Frontal cortex (tissue), 4 donors: ENCODE results near the gene IFTAP. TPM values are rescaled to one million over a fixed set of nuclear protein-coding genes. Genes with fewer than 3 reads are reported as not detected.

Source experiments
- DNase-seq, 2 donors: peaks; one replicate each; pipeline ENCODE4 v3.0.0; 2012; ENCODE audit warnings: low spot score in 2 of 2
- FAIRE-seq: peaks from 2 replicates; lab custom pipeline; 2012; peaks lifted over from hg19 to GRCh38; lab: Jason Lieb, UNC
- total RNA-seq: library from RNA; depleted of rRNA; stranded (reverse); fragments of >200 nt; gene quantifications from one replicate; pipeline ENCODE4 v1.2.3, GENCODE V29; 2014
- donor health status: control.
- donor health status: control.
- donor health status: control.

Gene IFTAP
- total RNA-seq, 1 donor from 2014 or later: 51.4 TPM

DNA sequence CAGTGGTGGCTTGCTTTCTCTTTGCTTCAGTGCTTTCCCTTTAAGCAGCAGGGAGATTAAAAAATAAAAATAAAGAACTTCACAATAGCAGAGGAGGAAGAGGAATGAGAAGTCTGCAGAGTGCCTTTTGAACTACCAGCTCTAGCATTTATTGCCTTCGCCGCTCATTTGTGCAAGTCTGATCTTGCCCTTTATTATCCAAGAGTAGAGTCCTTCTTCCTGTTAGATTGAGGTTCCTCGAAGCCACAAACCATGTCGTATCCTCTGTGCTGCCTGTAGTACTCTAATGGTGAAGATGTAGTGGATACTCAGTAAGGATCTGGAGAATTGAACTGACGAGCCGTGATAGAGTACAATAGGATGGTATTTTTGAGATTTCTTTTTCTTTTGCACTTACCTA is 105.0 kb downstream of the IFTAP start:
- no peak for DNase-seq

GRCh38 chr11:36700246-36700645 is 105.9 kb downstream of the IFTAP start:
- DNase-seq (no peak), FAIRE-seq (no peak)

More for the DNA sequence above, 105.0 kb downstream of the IFTAP start:
- no peak for FAIRE-seq

DNA sequence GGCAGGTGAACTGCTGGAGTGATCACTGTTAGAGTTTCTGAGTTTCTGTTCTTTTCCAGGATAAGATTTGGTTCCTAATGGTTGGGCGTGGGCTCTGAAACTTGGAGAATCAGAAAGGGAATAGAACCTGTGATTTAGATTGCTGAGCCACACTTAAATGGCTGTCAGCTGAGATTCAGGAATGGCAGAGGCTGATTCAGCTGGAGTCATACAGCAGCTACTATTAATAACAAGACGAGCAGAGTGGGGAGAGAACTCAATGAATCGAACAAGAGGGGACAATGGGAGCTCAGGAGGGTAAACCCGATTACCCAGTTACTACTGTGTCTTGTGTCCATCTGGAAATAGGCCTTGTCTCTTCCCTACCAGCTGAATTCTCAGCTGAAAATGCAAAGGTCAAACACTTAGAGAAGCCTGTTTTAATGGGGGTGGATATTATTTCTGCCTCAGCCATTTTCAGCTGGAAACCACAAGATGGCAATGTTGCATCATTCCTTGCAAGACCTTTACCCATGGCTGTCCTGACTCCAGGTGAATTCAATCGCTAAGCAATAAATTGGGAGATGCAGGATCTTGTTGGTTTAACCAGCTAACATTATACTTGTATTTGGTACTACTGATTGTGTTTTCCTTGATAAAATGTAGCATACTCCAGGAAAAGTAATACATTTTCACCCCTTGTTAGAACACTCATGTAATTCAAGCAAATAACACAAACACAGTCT is 108.2 kb downstream of the IFTAP start:
- peak; percentile 41 to 51 for DNase-seq
- no peak for FAIRE-seq

DNA sequence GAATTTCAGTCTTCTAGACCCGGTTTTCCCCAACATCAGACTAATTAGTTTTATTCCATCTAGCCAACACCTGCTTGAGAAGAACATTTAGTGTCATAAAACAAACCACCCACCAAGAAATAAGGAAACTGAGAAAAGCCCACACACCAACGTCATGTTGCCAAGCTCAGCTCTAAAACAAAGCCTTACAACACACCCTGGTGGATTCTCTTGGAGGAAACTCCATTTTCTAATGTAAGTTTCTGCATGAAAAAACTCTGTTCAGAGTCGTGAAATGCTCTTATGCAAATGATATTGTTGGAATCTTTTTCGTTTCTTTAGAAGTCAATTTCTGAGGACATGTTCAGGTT is 108.7 kb downstream of the IFTAP start:
- FAIRE-seq (no peak), DNase-seq (no peak)

Other genes starting within 250 kb of the IFTAP start
- gene TRAF6, start 84.2 kb upstream of the IFTAP start, total RNA-seq: 13.0 TPM
- gene RAG1, start 26.5 kb upstream of the IFTAP start, total RNA-seq: 0.41 TPM
- not detected for gene RAG2, start 3.7 kb downstream of the IFTAP start, total RNA-seq